Measurements from ENCODE around the gene USP53.
"Not testable (repeated sequence)": the region's sequence is repeated elsewhere in the genome, so short reads cannot be mapped to it uniquely, and the experiment has no call there.

The USP53 gene

DNA sequence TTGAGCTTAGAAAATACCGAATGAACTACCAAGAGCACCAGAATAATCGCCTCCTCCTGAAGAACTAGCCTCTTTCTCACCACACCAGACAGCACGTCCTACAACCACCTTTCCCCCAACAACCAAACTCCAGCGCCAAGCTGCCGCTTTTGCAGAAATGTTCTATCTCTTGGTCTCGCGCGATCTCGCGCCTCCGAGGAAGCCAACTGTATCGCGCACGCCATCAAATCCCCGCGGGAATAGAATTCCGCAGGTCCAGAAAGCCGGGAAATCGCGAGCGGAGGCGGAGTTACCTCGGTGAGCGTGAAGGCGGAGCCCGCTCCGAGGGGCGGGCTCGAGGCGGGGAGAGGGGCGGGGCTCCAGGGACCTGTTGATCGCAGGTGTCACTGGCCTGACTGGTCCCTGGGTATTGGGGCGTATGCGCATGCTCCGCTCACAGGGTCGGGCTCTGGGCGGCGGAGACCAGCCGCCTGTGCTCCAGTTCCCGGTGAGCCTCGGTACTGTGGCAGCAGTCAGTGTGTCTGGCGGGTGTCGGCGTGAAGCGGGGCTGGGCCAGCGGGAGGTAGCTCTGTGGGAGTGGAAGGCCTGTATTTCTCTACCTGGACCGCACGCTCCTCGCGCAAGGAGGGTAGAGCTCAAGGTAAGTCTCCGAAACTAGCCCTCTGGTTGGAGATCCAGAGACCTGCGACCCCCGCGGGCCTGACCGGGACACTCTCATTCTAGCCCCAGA, at the start of gene USP53:
USP53 (plus strand) TSS at position 480 of the 730 bp plus-strand sequence. CDS start 27,047 bp downstream, outside the sequence.
- DNase-seq (ENCODE audit: low read depth), result peak; percentile 97

DNA sequence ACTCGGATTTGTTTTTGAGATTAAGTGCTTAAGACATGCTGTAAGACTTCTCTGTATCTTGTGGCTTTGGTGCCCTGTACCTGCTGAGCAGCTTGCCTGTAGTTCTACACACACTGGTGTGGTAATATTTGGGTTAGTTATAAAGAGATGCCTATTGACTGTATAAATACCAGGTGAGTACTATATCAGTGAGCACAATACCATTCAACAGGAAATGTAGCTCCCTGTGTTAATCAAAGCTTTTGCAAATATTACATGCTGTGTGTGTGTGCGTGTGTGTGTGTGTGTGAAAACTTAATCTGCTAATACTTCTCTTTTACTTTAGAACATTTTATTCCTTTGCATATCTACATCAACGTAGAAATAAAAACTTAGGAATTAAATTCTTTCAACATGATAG, 46.7 kb upstream of the USP53 start:
- DNase-seq (ENCODE audit: low read depth), result no peak

GRCh38 chr4:119170195-119170594, 42.3 kb upstream of the USP53 start:
- no peak for DNase-seq (ENCODE audit: low read depth)

DNA sequence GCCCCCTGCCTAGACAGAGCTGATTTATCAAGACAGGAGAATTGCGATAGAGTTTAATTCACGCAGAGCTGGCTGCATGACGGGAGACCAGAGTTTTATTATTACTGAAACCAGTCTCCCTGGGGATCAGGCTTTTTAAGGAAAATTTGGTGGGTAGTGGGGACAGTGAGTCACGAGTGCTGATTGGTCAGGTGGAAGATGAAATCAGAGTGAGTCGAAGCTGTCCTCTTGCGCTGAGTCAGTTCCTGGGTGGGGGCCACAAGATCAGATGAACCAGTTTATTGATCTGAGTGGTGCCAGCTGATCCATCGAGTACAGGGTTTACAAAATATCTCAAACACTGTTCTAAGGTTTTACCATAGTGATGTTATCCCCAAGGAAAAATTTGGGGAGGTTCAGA, 40.3 kb upstream of the USP53 start:
- no peak for DNase-seq (ENCODE audit: low read depth)

DNA sequence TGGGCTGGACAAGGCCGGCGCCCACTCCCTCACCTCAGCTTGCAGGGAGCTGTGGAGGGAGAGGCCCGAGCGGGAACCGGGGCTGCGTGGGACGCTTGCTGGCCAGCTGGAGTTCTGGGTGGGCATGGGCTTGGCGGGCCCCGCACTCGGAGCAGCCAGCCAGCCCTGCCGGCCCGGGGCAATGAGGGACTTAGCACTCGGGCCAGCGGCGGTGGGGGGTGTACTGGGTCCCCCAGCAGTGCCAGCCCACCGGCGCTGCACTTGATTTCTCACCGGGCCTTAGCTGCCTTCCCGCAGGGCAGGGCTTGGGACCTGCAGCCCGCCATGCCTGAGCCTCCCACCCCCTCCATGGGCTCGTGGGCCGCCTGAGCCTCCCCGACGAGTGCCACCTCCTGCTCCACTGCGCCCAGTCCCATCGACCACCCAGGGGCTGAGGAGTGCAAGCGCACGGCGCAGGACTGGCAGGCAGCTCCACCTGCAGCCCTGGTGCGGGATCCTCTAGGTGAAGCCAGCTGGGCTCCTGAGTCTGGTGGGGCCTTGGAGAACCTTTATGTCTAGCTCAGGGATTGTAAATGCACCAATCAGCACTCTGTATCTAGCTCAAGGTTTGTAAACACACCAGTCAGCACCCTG, 38.7 kb upstream of the USP53 start:
- not testable (repeated sequence) for DNase-seq (ENCODE audit: low read depth)

GRCh38 chr4:119179011-119179410, 33.5 kb upstream of the USP53 start:
- DNase-seq (ENCODE audit: low read depth), result no peak

GRCh38 chr4:119184128-119184527, 28.4 kb upstream of the USP53 start:
- no peak for DNase-seq (ENCODE audit: low read depth)

DNA sequence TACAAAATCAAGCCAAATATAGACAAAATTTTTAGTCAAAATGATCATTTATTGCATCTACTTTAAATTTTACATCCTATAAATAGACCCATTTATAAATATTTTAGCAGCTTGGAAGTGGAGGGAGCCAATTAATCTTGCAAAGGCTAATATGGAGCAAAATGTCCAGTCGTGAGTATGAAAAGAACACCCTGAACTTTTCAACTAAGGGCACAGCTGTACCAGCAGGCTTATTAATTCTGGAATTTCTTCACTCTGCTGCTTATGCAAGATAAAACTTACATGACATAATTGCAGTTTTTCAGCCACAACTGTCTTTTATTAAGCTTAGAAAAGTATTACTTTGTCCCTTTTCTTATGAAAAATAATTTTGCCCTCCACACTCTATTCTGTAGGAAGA, 22.9 kb upstream of the USP53 start:
- DNase-seq (ENCODE audit: low read depth), result no peak

DNA sequence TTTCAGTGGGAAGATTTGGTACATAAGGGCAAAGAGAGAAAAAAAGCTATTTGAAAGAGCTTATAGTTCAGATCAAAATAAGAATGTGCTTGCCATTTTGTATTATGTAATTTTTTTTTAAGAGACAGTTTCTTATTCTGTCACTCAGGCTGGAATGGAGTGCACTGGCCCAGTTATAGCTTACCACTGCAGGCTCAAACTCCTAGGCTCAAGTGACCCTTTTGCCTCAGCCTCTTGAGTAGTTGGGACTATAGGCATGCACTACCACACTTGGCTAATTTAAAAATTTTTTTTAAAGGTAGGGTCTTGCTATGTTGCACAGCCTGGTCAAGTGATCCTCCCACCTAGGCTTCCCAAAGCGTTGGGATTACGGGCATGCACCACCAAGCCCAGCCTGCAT, 22.2 kb upstream of the USP53 start:
- DNase-seq (ENCODE audit: low read depth), result no peak

- no peak for DNase-seq (ENCODE audit: low read depth)
These were observed 21.0 kb upstream of the USP53 start for GRCh38 chr4:119191505-119191904.

DNA sequence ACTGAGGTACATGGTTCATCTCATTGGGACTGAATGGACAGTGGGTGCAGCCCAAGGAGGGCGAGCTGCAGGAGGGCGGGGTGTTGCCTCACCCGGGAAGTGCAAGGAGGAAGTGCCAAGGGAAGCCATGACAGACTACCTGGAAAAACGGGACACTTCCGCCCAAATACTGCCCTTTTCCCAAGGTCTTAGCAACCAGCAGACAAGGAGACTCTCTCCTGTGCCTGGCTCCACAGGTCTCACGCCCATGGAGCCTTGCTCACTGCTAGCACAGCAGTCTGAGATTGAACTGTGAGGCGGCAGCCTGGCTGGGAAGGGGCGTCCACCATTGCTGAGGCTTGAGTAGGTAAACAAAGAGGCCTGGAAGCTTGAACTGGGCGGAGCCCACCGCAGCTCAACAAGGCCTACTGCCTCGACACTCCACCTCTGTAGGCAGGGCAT, 14.7 kb upstream of the USP53 start:
- no peak for DNase-seq (ENCODE audit: low read depth)

DNA sequence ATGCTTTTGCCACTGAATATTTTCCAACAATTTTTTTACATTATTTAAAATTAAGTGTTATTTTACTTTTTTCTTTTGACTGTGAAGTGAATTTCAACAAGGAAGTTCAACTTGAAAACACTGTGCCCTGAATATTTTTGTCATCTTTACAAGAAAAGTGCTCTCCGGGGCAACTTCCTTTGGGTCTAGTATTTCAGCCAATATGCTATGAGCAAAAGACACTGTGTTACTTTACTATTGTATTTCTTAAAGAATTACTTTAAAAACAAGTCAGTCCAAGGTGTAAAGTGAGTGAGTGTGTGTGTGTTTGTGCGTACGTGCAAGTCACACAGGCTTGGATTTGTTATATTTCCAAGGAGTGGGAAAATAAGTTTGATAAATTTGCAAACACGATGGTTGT, 7.6 kb upstream of the USP53 start:
- DNase-seq (ENCODE audit: low read depth), result no peak

DNA sequence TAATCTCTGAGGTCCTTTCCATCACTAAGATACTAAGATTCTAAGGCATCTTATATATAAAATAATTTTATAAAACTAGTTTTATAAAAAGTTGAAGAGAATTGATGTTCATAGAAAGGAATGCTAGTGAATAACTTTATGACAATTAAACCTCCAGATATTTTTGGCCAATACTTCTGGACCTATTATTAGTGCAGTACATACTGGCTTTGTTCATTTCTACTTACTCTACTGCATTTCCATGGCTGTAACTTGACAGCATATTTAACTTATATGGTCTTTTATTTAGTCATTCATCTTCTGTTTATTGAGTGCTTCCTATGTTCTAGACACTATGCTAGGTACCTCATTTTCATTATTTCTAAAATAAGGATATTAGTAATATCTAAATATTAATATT, 6.8 kb upstream of the USP53 start:
- no peak for DNase-seq (ENCODE audit: low read depth)

DNA sequence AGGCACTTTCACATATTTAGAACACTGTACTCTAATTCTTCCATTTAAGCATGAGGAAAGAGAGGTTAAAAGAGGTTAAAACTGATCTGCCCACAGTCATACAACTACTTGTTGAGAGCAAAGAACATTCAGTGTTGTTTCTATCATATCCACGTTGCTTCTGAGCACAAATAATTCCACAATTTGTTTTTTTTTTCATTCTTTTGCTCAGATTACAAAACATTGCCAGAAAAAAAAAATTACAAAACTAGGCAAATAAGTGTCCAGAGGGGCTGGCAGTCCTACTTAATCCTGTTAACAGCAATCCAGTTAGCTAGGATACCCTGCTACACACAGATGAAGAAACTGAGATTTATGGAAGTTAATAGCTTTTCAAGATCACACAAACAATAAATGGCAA, 6.3 kb upstream of the USP53 start:
- no peak for DNase-seq (ENCODE audit: low read depth)

DNA sequence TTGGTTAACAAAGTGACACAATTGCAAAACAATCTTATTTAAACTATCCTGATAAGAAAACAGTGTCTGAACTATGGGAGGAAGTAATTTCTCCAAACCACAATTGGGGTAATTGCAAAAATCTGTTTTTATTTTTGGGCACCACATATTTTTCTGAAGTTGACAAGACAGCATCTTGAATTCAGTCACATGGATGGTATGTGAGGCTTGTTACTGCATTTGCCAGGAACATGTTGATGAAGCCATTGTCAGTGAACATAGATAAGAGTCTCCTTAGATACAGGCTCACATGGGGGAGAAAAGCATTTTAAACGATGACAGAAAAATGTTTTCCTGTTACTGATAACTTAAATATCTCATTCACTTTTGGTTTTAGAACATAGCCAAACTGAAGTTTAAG, 5.5 kb upstream of the USP53 start:
- DNase-seq (ENCODE audit: low read depth), result no peak

DNA sequence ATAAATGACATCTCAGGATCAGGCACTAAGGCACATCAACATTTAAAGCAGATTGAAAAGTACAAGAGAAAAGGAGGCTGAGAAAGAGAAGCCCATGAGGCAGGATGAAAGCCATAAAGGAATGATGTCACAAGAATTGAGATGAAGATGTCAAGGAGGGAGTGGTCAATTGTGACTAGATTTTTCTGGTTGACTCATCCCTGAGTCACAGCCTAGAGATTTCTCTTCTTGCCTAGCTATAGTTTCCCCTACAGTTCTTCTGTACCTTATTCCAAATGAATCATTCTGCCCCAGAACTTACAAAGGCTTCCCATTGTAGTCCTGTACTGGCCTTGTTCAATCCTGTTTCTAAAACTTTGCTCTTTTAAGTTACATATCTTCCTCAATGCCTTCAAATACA, 3.4 kb upstream of the USP53 start:
- peak; percentile 5 for DNase-seq (ENCODE audit: low read depth)

DNA sequence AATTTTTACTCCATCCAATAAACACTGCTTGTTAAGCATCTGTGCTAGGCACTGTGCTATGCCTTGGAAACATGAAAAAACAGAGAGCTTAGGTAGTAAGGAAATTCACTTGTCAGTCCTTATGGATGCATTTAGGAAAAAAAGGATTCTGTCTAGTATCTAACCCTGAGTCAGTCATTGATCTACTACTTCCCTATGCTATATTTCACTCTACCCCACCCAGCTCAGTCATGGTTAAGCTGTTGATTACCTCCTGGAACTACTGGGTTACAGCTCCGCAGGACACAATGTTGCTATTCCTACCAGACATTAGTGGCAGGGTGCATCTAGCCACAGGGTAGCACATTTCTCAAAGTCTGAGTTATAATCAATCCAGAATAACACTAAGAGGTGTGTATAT, 2.9 kb upstream of the USP53 start:
- DNase-seq (ENCODE audit: low read depth), result no peak

GRCh38 chr4:119210775-119211174, 1.7 kb upstream of the USP53 start:
- no peak for DNase-seq (ENCODE audit: low read depth)

- no peak for DNase-seq (ENCODE audit: low read depth)
These were observed 663 bp upstream of the USP53 start for GRCh38 chr4:119211867-119212233.

DNA sequence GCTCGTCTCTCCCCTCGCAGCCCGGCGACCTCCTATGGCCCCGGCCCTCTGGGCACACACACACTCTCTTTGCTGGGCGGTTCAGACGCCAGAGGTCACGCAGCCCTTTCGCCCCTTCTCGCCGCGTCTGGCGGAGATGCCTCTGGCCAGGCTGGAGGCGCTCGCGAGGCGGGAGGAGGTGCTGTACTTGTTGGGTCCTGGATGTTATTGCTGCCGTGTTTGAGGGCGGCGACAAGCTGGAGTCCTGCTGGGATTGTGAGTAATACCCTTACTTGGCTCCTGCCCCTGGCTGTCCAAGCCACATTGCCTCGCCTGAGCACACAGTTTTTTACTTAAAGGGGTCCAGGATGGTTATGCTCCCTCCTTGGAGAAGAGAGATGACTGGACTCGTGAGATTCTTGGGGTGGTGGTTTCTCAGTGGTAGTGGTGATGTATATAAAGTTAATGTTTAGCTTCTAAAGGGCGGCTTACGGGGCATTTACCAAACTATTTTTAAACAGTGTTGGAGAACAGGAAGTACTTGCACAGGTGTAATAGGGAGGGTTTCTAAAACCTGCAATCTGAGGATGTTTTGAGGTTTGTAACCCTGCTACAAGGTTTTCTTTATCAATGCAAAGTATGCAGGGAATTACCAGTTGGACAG, 572 bp downstream of the USP53 start:
- DNase-seq (ENCODE audit: low read depth), result peak; percentile 52

DNA sequence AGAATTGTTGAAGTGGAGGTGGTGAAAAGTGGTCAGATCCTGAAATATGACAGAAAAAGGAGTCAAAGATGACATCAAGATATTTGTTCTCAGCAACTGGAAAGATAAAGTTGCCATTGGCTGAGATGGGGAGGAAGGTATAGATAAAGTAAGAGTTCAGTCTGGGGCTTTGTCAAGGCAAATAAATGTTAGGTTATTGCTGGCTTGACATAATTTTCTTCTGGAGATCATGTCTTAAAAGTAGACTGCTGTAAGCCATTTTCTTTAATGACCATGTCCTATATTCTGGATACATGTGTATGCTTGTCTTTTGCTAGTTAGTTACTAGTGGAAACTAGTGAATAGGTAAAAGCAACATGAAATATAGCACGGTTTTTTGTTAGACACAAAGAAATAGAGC, 5.6 kb downstream of the USP53 start:
- DNase-seq (ENCODE audit: low read depth), result no peak

GRCh38 chr4:119221412-119221811, 8.9 kb downstream of the USP53 start:
- no peak for DNase-seq (ENCODE audit: low read depth)

DNA sequence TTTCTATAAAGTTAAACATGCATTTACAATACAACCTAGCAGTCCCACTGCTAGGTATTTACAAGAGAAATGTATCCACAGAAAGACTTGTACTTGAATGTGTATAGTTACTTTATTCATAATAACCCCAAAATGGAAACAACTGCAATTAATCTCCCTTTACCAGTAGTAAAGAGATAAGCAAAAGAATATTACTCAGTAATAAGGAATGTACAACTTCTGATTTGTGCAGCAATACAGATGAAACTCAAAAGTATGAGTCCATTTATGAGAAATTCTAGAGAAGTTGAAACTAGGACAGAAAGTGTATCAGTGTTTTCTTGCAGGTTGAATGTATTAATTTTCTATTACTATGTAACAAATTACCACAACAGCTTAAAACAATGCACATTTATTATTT, 15.2 kb downstream of the USP53 start:
- DNase-seq (ENCODE audit: low read depth), result no peak

DNA sequence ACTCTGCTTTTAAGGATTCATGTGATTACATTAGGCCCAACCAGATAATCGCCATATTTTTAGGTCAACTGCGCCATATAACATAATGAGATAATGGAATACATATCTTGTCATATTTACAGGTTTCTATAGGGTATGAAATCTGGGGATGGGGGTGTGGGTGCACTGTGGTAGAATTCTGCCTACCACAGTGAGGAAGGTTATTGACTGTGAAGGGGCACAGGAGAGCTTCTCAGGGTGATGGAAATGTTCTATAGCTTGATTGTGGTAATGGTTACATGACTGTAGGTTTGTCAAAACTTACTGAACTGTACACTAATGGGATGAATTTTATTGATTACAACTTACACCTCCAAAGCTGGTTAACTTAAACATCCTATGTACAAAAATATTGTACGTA, 15.9 kb downstream of the USP53 start:
- DNase-seq (ENCODE audit: low read depth), result no peak

All from activated T-helper 9 cell treated with anti-CD3 and anti-CD28 coated beads, Interleukin-2, amount 50 U/mL, for 16 hours (primary cell).